NCI-H2227 (cell line): ENCODE data around the gene ALX4.

Source experiments
- DNase-seq: peaks from one replicate; lab custom pipeline; 2025; ENCODE audit not compliant: unreplicated experiment; lab: John Stamatoyannopoulos, UW

Gene ALX4

DNA sequence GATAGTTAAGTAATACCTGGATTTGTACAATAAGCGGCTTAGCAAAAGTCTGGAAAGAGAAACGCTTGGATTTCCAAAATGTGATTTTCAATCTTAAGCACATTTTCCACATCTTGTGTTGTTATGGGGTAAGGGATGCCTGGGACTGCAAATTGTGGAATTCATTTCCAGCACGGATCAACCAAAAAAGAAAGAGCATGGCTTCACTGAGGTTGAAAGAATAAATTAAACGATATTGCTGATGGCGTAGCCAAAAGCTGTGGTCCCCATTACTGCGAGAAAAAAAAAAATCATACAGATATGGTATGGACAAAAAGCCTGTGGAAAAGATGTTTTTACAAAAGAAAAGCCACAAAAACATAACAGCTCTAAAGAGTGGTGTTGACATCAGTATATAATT lies 26.0 kb upstream of the ALX4 start:
- DNase-seq = no peak

DNA sequence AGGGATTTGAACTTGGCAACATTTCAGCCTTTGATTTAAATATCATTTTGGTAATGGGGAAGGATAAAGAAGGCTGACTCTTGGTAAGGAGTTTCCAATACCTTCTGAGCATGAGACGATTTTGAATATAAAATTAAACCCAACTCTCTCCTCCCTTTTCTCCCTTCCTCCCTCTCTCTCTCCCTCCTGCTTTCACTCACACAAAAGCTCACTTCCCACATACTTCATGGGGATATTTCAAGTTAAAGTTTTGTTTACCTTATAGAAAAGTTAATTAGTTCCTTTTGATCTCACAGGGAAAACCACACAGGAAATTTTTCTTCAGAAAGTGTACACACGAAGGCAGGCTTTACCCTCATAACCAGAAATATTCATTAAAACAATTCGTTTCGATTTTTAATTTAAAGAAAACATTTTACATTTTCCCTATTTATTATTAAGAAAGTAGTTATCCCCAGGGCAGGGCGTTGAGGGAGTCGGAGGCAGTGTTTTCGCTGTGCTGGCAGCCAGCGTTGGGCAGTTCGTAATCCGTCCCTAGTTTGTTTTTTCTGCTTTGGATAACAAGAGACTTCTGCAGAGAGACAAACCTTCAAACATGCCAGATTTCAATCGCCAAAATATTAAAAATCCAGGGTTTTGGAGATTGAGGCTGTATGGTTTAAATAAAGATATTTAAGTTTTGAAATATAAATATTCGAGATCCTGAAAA lies 25.3 kb upstream of the ALX4 start:
- no peak for DNase-seq

DNA sequence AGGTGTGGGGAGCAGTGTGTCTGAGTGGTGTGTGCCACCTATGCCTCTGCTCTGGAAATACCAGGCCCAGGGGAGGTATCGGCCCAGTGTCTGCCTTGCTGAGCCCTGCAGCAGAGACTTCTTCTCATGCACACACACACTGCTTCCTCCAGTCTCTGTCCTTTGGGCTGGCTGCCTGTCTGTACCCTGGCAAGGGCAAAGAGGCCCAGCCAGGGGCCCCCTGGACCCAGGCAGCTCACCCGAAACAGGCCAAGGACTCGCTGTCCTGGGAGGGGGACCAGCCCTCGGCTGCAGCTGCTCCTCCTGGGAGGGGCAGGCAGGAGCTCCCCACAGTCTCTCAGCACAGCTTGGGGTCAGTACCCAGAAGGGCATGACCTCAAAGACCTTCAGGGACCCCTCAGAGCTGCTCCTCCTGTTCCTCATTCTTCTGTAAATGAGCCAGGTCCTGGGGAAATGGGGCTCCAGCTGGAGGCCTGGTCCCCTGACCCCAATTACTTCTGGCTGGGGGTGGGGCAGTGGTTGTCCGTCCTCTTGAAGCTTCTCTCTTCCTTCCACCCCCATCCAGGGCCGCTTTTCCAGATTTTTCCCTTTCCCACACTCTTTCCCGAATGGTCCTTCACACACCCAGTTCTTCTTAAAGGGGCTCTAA lies 24.5 kb upstream of the ALX4 start:
- DNase-seq = no peak

DNA sequence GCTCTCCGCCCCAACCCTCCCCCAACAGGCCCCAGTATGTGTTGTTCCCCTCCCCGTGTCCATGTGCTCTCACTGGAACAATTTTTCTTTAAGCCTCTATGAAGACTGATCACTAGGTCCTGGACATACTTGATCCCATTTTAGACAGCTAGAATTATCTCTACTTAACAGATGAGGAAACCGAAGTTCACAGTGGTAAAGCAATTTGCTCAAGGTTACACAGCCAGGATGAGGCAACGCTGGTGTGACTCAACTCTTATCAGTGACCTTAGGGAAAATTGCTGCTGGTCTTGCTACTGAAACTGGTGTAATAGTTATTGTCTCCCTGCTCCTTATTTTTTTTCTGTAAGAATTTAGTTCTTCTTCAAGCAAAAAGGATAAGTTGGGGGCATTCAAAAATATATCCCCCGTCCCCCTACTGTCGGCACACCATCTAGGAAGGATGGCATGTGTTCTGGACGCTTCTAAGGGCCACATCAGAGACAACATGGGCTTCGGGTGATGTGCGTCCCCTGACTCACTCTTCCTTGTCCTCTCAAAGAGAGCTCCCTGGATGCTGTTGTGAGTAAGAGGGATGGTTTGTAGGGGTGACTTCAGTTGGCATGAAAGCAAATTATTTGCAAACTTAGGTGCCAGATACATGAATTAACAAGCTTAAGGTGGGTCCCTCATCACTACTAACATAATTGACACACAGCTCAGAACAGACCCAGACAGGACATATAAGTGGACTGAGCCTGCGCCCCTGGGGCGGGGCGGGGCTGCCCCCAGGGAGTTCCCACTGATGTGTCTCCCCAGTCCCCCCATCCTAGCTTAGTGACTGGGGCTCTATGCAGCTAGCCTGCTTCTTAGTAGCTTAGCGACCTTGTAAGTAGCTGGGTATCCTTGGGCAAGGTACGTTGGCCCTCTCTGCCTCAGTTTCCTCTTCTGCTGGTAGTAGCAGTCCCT lies 23.6 kb upstream of the ALX4 start:
- DNase-seq = no peak

DNA sequence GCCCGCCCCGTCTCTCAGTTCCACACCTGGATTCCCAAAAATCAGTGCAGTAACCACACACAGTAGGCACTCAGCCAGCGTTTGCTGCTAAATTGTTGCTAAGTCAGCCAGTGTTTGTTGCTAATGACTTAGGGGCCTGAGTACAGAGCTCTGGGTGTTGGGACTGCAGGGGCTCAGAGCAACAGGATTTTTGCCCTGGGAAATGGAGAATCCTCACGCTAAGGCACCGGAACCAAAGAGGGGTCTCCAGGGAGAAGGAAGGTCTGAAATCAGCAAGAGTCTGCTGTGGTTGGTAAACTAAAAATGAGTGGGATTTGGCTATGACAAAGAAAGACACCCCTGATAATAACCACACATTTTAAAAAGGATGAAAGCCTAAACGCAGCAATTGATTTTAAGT lies 22.7 kb upstream of the ALX4 start:
- no peak for DNase-seq

DNA sequence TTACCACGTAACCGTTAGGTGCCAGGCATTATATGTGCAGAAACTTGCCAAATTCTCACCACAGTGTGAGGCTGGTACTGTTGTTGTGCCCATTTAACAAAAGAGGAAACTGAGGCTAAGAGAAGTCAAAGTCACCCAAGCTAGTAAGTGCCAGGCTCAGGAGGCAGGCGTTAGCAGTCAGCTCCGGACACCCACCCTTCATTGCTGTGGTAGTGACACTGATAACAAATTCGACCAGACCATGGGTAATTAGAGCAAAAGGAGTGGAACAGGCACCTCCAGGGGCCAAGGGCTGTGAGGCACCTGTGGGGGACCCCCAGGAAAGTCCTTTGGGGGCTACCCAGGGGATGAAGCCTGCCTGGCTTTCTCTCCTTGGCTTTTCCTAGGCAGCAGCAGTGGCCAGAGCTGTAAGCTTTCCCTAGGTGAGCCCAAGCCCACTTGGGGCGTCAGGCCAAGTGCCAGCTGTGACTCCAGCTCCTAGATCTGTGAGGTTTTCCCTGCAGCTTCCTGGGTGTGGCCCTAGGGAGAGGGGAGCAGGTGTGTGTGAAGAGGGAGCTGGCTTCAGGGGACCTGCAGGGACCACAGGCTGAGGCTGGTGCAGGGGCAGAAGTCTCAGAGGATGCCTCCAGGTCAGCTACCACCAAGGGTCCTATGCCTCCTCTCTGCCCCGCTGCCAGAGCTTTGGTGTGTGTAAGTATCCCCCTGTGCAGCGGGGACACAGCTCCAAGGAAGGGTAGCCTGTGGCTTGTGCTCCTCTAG lies 19.7 kb upstream of the ALX4 start:
- no peak for DNase-seq

DNA sequence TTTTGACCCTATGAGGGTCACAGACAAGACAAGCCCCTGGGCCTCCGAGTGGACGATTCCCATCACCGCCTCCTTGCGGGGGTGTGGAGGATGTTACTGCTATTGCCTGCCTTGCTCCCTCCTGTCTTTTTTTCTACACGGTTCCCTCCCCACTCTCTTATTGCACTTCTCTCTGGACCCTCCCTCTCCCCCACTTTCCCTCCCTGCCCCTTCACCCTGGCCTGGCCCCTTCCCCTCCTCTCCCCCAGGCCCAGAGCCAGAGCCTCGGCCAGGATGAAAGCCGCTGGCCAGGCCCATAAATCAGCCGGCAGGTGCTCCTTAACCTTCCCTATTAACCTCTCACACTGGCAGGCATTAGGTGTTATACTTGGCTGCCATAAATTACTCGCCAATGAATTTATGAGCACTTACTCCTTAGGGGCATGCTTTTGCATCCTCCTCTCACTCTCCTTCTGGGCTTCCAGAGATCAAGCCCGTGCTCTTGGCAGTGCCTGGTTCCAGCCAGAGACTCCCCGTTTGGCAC lies 18.3 kb upstream of the ALX4 start:
- DNase-seq = peak; percentile 27

DNA sequence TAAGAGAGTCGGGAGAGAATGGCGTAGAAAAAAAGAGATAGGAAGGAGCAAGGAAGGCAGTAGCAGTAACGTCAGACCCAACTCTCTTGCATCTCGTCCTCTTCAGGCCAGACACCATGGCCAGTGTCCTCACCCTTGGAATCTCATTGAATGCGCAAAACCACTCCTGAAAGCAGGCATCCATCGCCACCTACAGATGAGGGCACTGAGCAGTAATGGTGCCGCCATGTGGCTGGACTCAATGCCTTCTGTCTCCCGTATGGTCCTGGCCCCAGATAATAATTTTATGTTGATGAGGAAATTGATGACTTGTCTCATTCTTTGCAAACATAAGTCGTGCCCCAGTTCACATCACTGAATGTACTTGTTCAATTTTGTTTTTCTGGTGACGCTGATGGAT lies 17.8 kb upstream of the ALX4 start:
- no peak for DNase-seq

DNA sequence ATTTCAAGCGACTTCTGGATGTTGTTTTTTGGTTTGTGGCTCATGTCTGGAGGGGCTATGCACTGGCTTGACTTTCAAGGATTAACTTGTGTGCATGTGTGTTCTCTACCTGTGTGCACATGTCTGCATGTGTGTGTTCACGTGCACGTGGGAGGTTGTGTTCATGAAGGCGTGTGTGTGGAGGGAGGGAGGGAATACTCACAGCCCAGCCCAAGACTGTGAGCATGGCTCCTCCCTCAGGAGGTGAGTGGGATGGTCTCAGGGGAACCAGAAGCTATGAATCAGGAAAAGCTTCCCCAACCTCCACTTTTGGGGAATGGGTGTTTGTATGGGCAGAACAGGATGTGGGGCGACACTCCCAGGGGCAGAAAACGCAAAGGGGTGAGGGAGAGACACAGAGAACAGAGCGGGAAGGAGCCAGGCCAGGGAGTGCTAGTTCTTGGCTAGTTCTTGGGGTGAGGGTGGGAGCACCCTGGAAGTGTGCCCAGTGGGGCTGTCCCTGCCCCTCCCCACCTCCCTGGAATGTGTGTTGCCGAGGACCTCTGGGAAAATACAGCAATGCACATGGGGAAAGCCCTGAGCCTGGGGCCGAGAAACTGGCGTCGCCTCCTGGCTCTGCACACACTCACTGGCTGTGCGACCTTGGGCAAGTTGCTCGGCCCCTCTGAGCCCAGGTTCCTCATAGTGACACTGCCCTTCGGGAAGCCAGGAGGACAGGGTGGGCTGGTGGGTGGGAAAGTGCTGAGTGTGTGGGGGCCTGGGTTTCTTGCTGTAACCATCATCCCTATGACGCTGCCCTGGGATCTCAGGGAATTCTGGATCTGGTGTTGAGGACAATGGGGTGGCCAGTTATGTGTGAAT lies 16.9 kb upstream of the ALX4 start:
- no peak for DNase-seq

DNA sequence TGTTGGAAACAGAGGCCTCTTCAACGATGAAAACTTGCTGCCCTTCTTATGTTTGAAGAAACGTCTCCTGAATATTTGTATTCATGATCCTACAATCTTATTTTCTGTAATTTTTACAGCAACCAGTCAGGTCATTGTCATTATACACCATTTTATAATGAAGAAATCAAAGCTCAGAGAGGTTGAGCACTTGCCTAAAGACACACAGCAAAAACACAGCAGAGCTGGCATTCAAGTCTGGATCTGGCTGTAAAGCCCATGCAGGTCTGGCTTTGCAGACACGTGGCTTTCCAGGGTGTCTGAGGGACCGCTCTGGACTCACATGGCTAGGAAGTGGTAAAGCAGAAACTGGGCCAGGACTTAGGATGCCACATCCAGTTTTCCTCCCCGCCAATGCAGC lies 15.8 kb upstream of the ALX4 start:
- no peak for DNase-seq

DNA sequence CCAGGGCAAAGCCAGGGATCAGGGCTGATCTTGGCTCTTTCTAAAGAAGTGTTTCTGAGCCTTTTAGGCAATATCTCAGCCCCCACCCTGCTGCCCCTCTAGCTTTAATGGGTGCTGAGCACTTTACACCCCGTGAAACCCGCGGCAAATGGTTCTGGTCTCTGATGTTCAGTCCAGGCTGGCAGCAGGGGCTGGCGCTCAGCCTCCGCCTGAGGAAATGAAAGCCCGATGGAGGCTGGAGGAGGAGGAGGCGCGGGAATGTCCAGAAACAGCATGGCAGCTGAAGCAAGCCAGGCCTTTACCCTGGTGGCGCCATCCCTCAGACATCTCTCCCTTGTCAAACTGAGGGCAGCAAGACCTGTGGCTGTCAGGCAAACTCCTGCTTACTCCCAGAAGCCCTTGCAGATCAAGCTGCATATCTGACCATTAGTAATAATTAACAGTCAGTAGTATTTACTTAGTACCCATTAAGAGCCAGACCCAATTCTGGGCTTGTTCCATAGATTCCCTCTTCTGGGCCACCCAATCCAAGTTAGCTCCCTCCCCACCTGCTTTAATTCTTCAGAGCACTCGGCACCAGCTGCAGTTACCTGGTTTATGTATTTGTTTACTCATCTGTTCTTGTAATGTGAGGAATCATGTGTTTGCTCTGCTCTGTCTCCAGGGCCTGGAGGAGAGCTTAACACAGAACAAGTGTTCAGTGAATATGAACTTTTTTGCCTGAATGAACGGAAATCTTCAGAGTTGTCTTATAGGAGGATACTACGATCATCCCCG lies 15.0 kb upstream of the ALX4 start:
- no peak for DNase-seq

DNA sequence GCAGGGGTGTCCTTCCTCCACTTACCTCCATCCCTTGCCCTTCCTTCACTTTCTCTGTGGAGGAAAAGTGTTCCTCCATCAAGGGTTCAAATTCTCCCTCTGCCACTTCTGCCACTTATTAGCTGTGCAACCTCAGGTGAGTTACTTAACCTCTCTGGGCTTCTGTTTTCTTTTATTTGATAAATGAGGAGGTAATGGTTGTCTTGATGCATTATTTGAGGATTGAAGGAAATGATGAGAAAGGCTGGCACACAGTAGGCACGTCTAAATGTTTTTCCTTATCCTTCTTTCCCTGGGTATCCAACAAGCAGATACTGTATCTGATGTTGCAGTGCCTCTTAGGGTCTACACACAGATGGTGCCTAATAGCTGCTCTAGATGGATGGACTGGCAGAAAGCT lies 14.3 kb upstream of the ALX4 start:
- no peak for DNase-seq

DNA sequence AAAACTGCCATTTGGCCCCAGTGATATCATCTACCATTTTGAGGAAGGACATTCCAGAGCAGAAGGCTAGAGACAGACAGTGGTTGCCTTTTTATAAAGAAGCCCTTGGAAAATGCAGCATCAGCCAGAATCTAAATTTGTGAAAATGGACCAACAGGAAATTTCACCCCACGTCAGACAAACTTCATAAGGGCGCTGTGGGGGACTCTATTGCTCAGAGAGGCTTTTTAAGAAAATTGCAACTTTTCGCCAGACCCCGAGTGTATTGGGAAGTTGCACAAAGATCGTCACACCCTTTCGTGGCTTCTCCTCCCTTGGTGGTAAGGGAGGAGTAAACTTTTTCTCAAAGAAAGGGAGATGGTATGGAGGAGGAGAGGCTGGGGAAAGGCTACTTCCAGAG lies 12.3 kb upstream of the ALX4 start:
- DNase-seq = no peak

DNA sequence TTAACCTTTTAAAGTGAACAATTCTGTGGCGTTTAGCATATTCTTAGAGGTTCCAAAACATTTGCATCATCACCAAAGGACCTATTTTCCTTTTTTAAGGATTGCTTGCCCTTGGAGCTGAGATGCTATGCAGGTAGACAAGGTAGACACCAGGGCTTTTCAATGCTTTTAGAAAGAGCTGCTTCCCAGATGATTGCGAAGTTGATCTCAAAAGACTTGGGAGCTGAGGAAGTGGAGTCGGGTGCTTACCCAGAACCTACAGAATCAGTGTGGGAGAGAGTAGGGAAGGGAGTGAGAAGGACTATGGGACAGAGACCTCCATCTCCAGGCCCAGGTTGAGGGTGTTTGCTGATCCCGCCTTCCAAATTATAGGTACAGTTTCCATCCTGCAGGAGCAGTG lies 11.1 kb upstream of the ALX4 start:
- DNase-seq = no peak

DNA sequence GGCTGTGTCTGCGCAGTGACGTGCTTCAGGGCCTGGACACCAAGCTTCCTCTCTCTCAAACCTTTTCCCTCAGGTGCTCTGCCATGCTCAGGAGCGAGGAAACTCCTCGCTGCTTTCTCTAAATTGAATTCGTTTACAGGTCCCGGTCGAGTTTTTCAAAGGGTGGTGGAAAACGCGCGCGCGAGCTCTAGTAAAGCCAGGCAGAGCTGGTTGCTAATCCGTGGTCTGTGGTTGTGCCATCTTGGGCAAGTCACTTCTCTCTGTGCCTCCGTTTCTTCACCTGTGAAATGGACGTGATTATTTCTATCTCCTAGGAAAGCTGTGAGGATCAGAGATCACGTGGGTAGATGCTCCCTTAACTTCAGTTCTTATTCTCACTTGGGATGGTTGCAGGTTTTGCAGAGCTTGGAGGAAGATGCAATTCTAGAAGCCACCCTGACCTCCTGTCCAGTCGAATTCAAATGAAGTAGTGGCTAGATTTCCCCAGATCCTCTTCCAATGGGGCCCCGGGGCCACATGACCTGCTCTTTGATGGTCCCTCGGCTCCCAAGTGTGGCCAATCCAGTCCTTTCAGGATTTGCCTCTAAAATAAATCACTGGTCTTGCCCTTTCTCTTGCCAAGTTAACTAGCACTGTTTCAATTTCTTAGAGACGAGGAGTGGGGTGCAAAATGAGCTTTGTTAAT lies 10.5 kb upstream of the ALX4 start:
- DNase-seq = no peak

DNA sequence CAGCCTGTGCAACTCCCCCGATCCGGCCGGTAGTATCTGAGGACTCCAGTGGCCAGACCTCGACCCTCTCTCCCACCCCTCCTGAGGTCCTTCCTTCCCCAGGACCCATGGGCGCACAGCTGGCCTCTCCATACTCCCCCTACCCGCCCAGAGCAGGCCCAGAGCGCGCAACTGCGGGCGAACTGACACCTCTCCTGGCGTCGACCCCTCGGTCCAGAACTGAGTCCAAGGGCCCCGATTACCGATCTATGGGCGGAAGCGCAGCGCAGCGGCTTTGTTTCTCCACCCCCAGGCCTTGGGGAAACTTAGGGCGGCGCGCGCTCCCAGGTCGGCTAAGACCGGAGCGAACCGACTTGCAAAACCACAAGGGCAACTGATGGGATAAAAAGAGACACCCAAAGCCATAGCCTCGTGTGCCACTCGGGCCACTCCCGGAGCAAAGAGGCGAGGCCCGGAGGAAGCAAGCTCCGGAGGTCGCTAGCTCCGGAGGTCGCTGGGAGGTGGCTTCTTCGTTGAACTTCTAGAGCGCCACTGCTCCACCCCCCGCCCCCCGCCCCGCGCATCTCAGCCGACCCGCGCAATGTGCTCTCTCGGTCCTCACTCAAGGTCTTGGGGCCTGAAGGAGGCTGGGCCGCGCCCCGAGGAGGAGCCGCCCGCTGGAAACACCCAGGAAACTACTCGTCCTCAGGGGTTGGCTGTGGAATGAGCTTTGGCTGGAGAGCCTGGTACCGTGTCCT lies 9.8 kb upstream of the ALX4 start:
- DNase-seq = no peak

DNA sequence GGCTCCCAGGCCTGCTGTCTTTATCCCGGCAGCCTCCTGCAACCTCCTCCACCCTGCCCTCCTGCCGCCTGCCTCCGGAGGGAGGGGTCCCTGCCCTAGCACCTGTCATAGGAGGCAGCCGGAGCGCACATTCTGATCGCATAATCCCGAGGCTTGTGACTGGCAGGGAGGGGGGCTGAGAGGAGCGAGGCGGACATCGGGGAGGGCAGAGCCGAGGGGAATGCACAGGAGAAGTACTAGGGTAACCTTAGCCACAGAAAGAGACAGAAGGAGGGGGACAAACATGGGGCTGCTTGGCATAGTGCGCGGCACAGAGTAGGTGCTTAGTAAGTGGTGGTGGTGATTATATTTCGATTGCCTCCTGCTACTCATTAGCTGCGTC lies 9.2 kb upstream of the ALX4 start:
- DNase-seq = no peak

DNA sequence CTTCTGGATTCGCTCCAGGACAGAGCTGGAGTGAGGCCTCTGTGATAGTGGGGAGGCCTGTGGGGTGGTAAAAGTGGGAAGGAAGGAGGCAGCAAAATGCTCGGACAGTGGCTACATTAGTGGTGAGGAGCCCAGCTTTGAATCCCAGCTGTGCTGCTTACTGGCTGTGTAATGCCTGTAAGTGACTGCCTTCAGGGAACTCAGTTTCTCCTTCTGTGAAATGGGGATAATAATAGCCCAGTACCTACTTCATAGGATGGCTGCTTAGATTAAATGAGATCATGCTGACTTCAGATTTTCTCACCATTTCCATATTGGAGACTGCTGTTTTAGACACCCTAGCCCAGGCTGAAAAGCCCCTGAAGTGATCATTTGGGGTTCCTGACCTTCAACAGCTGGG lies 8.4 kb upstream of the ALX4 start:
- DNase-seq = no peak
